NT2/D1 (cell line): ENCODE results near the gene MALL.
"Not testable (repeated sequence)": the region's sequence is repeated elsewhere in the genome, so short reads cannot be mapped to it uniquely, and the experiment has no call there.

ENCODE experiments used
- DNase-seq: peaks from one replicate; pipeline ENCODE4 v3.0.0-alpha.2; 2011; ENCODE audit warnings: low read depth, low spot score
- H3K27me3 ChIP-seq: 2 replicates; pipeline ENCODE4 v1.6.0; 2011; ENCODE audit warnings: mild to moderate bottlenecking; ENCODE audit not compliant: insufficient read length, insufficient read depth
- H3K36me3 ChIP-seq: 2 replicates; pipeline ENCODE4 v1.6.1; 2011; ENCODE audit warnings: mild to moderate bottlenecking, low read length, mixed read lengths; ENCODE audit not compliant: insufficient read depth, insufficient read length
- H3K4me1 ChIP-seq: 2 replicates; pipeline ENCODE4 v1.5.1; 2011; ENCODE audit not compliant: insufficient read depth, insufficient read length
- H3K4me3 ChIP-seq: 2 replicates; pipeline ENCODE4 v1.5.1; 2011; ENCODE audit warnings: low read depth; ENCODE audit not compliant: insufficient read length
- H3K9ac ChIP-seq: 2 replicates; pipeline ENCODE4 v1.6.0; 2011; ENCODE audit warnings: low read depth; ENCODE audit not compliant: insufficient read length
- H3K9me3 ChIP-seq: 2 replicates; pipeline ENCODE4 v1.5.1; 2011; ENCODE audit warnings: mild to moderate bottlenecking, low read length; ENCODE audit not compliant: insufficient read depth
- SUZ12 ChIP-seq: IDR thresholded peaks from 2 replicates; pipeline ENCODE4 v1.6.1; 2011; ENCODE audit not compliant: insufficient read length, insufficient read depth; ENCODE audit errors: extremely low read depth
- YY1 ChIP-seq: IDR thresholded peaks from 2 replicates; pipeline ENCODE4 v1.6.1; 2011; ENCODE audit not compliant: insufficient read length, insufficient read depth
- ZNF274 ChIP-seq: IDR thresholded peaks from 2 replicates; pipeline ENCODE4 v1.6.1; 2011; ENCODE audit warnings: mild to moderate bottlenecking, low read depth, low read length

Gene MALL

GRCh38 chr2:110101280-110101844 lies 14.3 kb downstream of the MALL start:
- Histone ChIP-seq H3K9me3 (no peaks in the 10 kb centered on the region; the same call in 1 of the 2 replicates), H3K27me3 (no peaks in the 10 kb centered on the region), H3K4me3 (no peak overlapping the region), H3K9ac (peak overlapping the region; percentile 3), H3K4me1 (peaks cover 5% of the 10 kb centered on the region), H3K36me3 (no peaks in the 10 kb centered on the region)
- no peak for DNase-seq
- TF ChIP-seq SUZ12, result no peak
- TF ChIP-seq YY1, result no peak
- TF ChIP-seq ZNF274, result no peak

GRCh38 chr2:110100880-110101279 lies 14.7 kb downstream of the MALL start:
- H3K27me3 ChIP-seq, H3K4me3 ChIP-seq, H3K9me3 ChIP-seq, DNase-seq, H3K4me1 ChIP-seq, H3K36me3 ChIP-seq: not testable (repeated sequence)
- H3K9ac ChIP-seq, result peak overlapping the region; percentile 3

GRCh38 chr2:110100480-110100879 lies 15.1 kb downstream of the MALL start:
- Histone ChIP-seq H3K4me3 (no peak overlapping the region), H3K27me3 (no peaks in the 10 kb centered on the region), H3K4me1 (peaks cover 5% of the 10 kb centered on the region), H3K36me3 (no peaks in the 10 kb centered on the region), H3K9ac (no peak overlapping the region), H3K9me3 (no peaks in the 10 kb centered on the region)
- no peak for DNase-seq
- TF ChIP-seq SUZ12 (no peak), YY1 (no peak), ZNF274 (no peak)

GRCh38 chr2:110099471-110100225 lies 16.0 kb downstream of the MALL start:
- DNase-seq, result no peak
- H3K4me3 ChIP-seq, result no peak overlapping the region
- H3K9me3 ChIP-seq, result no peaks in the 10 kb centered on the region
- H3K4me1 ChIP-seq, result peaks cover 5% of the 10 kb centered on the region
- TF ChIP-seq ZNF274, result no peak
- no peak for TF ChIP-seq YY1
- TF ChIP-seq SUZ12, result no peak
- no peak overlapping the region for H3K9ac ChIP-seq
- no peaks in the 10 kb centered on the region for H3K36me3 ChIP-seq
- H3K27me3 ChIP-seq, result no peaks in the 10 kb centered on the region

GRCh38 chr2:110099038-110099425 lies 16.6 kb downstream of the MALL start:
- H3K9ac ChIP-seq, result no peak overlapping the region
- TF ChIP-seq SUZ12 (no peak), ZNF274 (no peak), YY1 (no peak)
- H3K27me3 ChIP-seq, result no peaks in the 10 kb centered on the region
- H3K9me3 ChIP-seq, result no peaks in the 10 kb centered on the region
- H3K4me3 ChIP-seq, result no peak overlapping the region
- no peaks in the 10 kb centered on the region for H3K36me3 ChIP-seq
- H3K4me1 ChIP-seq, result peaks cover 5% of the 10 kb centered on the region
- DNase-seq, result no peak

GRCh38 chr2:110097506-110098220 lies 18.0 kb downstream of the MALL start:
- no peak for DNase-seq
- Histone ChIP-seq H3K27me3 (no peaks in the 10 kb centered on the region), H3K4me3 (no peak overlapping the region), H3K9ac (no peak overlapping the region), H3K36me3 (no peaks in the 10 kb centered on the region), H3K4me1 (peaks cover 5% of the 10 kb centered on the region), H3K9me3 (no peaks in the 10 kb centered on the region)
- TF ChIP-seq SUZ12 (no peak), YY1 (no peak), ZNF274 (no peak)

- H3K36me3 ChIP-seq, result no peaks in the 10 kb centered on the region
- H3K27me3 ChIP-seq, result no peaks in the 10 kb centered on the region
- H3K4me3 ChIP-seq, result no peak overlapping the region
- TF ChIP-seq SUZ12, result no peak
- TF ChIP-seq YY1, result no peak
- TF ChIP-seq ZNF274, result no peak
- H3K9me3 ChIP-seq, result no peaks in the 10 kb centered on the region
- DNase-seq, result no peak
- H3K4me1 ChIP-seq, result peaks cover under 1% of the 10 kb centered on the region
- no peak overlapping the region for H3K9ac ChIP-seq
These were observed 19.5 kb downstream of the MALL start for GRCh38 chr2:110095994-110096633.

GRCh38 chr2:110094884-110095534 lies 20.6 kb downstream of the MALL start:
- H3K27me3 ChIP-seq, H3K4me3 ChIP-seq, H3K4me1 ChIP-seq, DNase-seq, H3K36me3 ChIP-seq, H3K9ac ChIP-seq, H3K9me3 ChIP-seq: not testable (repeated sequence)

GRCh38 chr2:110093924-110094323 lies 21.7 kb downstream of the MALL start:
- DNase-seq, H3K4me1 ChIP-seq, H3K9ac ChIP-seq, H3K36me3 ChIP-seq, H3K9me3 ChIP-seq, H3K4me3 ChIP-seq, H3K27me3 ChIP-seq: not testable (repeated sequence)
